GM19372 (cell line): ENCODE data around the gene ATL2.

Experiments
- ATAC-seq: cut with Tn5 transposase; IDR thresholded peaks from one replicate; pipeline ENCODE4 v1.9.1; 2021; ENCODE audit warnings: mild to moderate bottlenecking, low read depth, moderate library complexity; ENCODE audit not compliant: unreplicated experiment

ATL2 gene

GRCh38 chr2:38256610-38257009, 120.5 kb downstream of the ATL2 start:
- no peak for ATAC-seq

DNA sequence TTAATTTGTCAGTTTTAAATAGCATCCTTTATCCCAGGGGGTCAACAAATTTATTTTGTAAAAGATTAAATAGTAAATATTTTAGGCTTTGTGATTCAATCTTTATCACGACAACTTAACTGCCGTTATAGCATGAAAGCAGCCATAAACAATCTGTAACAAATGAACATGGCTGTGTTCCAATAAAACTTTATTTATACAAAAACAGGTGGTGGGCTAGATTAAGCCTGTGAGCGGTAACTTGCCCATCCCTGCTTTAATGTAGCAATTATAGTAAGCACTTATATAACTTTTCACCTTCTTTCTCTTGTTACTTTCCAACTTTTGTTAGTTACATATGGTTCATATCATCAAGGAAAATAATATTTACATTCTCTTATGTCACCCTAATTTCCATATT, 121.9 kb downstream of the ATL2 start:
- ATAC-seq: no peak

- ATAC-seq: no peak
These were observed 122.3 kb downstream of the ATL2 start for GRCh38 chr2:38254796-38255195.

GRCh38 chr2:38251940-38252339, 125.1 kb downstream of the ATL2 start:
- ATAC-seq: no peak

- ATAC-seq: no peak
These were observed 128.4 kb downstream of the ATL2 start for GRCh38 chr2:38248707-38249106.

DNA sequence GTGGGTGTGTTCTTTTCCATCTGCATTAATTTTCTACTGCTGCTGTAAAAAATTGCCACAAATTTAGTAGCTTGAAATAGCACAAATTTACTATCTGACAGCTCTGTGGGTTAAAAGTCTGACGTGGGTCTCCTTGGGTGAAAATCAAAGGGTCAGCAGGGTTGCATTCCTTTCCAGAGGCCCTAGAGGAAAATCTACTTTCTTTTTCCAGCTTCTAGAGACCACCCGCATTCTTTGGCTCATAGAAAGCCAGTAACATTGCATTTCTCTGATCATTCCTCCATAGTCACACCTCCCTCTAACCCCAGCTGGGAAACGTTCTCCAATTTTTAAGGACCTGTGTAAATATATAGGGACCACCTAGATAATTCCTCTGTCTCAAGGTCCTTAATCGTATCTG, 128.8 kb downstream of the ATL2 start:
- ATAC-seq: no peak

DNA sequence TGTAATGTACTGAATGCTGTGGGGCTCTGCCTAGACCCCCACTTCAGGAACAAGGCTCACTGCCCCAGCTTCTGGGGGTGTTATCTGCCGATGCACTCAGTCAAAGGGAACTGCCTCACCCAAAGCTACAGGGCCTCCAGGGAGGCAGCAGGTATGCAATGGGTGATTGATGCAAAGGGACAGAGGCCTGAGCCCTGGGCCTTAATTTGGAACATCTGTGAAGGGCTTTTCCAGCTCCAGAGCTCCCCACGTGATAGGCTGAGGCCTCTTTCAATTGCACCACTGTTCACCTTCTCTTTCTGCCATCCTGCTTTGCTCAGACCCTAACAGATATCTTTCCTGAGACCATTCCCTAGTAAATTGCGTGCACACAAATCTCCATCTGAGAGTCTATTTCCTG, 131.0 kb downstream of the ATL2 start:
- no peak for ATAC-seq

- ATAC-seq: no peak
These were observed 131.9 kb downstream of the ATL2 start for GRCh38 chr2:38245114-38245641.

- no peak for ATAC-seq
These were observed 132.8 kb downstream of the ATL2 start for GRCh38 chr2:38244301-38244700.
